Spleen (tissue), 7 donors: Measurements from ENCODE around the gene TTC28.

ENCODE experiments used
- CTCF ChIP-seq, 11 experiments: fragments of 200-600 bp in 7 of 11; fragments of 450-650 bp in 4 of 11; sonication (generic) in 4 of 11; IDR thresholded peaks in 8 of 11; conservative IDR thresholded peaks in 3 of 11; 1 replicate in 7 of 11; 2 replicates in 4 of 11; pipeline versions ENCODE4 v1.4.0 to v1.8.0; 2016 to 2021; ENCODE audit warnings: antibody characterized with exemption in 11 of 11, inconsistent platforms in 4 of 11, mild to moderate bottlenecking in 1 of 11
- POLR2A ChIP-seq, 3 donors: fragments of 450-650 bp; IDR thresholded peaks; one replicate each; pipeline ENCODE4 v1.5.1; 2017; ENCODE audit warnings: antibody characterized with exemption in 3 of 3, mild to moderate bottlenecking in 1 of 3
- POLR2AphosphoS5 ChIP-seq, 3 donors: sonication (generic); formaldehyde crosslinking; IDR thresholded peaks; one replicate each; pipeline ENCODE4 v1.5.1; 2017; ENCODE audit warnings: antibody characterized with exemption in 3 of 3
- donor health status: DM: no; HTN: no; CAD: no; lungs with moderate emphysema.
- donor health status: DM: no; HTN: no; CAD: no.
- donor health status: DM: no; HTN: no; CAD: no.

GRCh38 chr22:28025866-28026575 is 653.6 kb downstream of the TTC28 start:
- TF ChIP-seq POLR2A (IDR thresholded peaks at IDR 0.05) (no peak), POLR2AphosphoS5 (IDR thresholded peaks at IDR 0.05) (no peak), CTCF (IDR thresholded peaks at IDR 0.05 in 8 of 11, conservative IDR thresholded peaks at IDR 0.05 in 3 of 11) (no peak)
